CD4-positive, alpha-beta T cell treated with Interleukin-21 for 1 hour (primary cell): Measurements from ENCODE around the gene HES4.
"Not testable (repeated sequence)": the region's sequence is repeated elsewhere in the genome, so short reads cannot be mapped to it uniquely, and the experiment has no call there.

ENCODE experiments used
- DNase-seq: peaks from one replicate; pipeline ENCODE4 v3.0.0-alpha.2; 2020

Gene HES4

GRCh38 chr1:978835-979743 lies 20.8 kb downstream of the HES4 start:
- no peak for DNase-seq

GRCh38 chr1:978069-978834 lies 21.6 kb downstream of the HES4 start:
- no peak for DNase-seq

GRCh38 chr1:976791-977190 lies 23.1 kb downstream of the HES4 start:
- not testable (repeated sequence) for DNase-seq

- peak; percentile 72 for DNase-seq
Measured at GRCh38 chr1:975896-976683, 23.8 kb downstream of the HES4 start.

GRCh38 chr1:975365-975764 lies 24.5 kb downstream of the HES4 start:
- DNase-seq: no peak

- DNase-seq: no peak
Measured at GRCh38 chr1:974687-975328, 25.1 kb downstream of the HES4 start.

- no peak for DNase-seq
Measured at GRCh38 chr1:974293-974640, 25.6 kb downstream of the HES4 start.

- DNase-seq: no peak
Measured at GRCh38 chr1:973459-974292, 26.2 kb downstream of the HES4 start.

GRCh38 chr1:972726-973458 lies 27.0 kb downstream of the HES4 start:
- DNase-seq: no peak

GRCh38 chr1:971751-972506 lies 28.0 kb downstream of the HES4 start:
- no peak for DNase-seq

GRCh38 chr1:970973-971730 lies 28.7 kb downstream of the HES4 start:
- no peak for DNase-seq

GRCh38 chr1:970242-970972 lies 29.5 kb downstream of the HES4 start:
- no peak for DNase-seq

GRCh38 chr1:969260-969855 lies 30.5 kb downstream of the HES4 start:
- no peak for DNase-seq

GRCh38 chr1:967466-968343 lies 32.2 kb downstream of the HES4 start:
- DNase-seq: no peak

GRCh38 chr1:966704-967300 lies 33.1 kb downstream of the HES4 start:
- DNase-seq: peak; percentile 71

- peak; percentile 21 for DNase-seq
Measured at GRCh38 chr1:966135-966703, 33.7 kb downstream of the HES4 start, which contains the start of gene PLEKHN1. TSS of gene PLEKHN1 (plus strand) at chr1:966482. CDS start at chr1:966532, 50 bp downstream.
